Stimulated activated CD4-positive, alpha-beta T cell treated with anti-CD3 and anti-CD28 coated beads, Interleukin-1b, Interleukin-23, amount 100 ng/mL, for 1 hour (primary cell): ENCODE data around the gene RTEL1.
"Not testable (repeated sequence)": the region's sequence is repeated elsewhere in the genome, so short reads cannot be mapped to it uniquely, and the experiment has no call there.

ENCODE experiments used
- DNase-seq, 2 donors: peaks; one replicate each; pipeline ENCODE4 v3.0.0-alpha.2; 2020; ENCODE audit warnings: low read depth in 2 of 2

RTEL1 gene

DNA sequence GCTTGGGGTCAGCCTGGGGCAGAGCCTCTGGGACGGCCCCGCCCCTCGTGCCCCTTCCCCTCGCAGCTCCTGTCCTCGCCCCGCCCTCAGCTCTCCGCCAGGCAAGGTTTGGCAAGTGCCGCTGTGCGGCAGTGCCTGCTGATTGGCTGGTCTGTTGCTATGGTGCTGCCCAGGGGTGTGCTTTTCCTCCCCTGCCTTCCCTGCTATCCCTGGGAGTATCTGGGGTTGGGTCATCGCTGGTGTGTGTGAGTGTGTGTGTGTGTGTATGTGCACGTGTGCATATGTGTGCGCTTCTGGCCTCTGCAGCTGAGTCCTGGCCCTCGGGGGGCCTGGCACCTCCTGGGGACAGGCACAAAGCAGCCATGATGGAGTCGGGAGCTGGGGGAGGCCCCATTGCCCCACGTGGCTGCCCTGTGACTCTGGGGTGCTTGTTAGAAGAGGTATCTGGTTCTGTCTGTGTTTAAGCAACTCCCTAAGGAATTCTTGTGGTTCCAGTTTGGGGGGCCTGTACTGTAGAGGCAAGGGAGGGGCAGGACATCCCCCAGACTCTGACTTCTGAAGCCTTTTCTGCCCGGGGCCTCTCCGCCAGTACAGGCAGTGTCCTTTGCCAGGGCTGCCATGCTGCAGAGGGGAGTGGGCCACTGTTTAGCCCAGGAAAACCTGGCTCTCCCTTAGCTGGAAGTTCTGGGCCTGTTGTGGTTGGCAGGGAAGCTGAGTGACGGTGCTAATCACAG is 6.9 kb downstream of the RTEL1 start:
- no peak for DNase-seq

DNA sequence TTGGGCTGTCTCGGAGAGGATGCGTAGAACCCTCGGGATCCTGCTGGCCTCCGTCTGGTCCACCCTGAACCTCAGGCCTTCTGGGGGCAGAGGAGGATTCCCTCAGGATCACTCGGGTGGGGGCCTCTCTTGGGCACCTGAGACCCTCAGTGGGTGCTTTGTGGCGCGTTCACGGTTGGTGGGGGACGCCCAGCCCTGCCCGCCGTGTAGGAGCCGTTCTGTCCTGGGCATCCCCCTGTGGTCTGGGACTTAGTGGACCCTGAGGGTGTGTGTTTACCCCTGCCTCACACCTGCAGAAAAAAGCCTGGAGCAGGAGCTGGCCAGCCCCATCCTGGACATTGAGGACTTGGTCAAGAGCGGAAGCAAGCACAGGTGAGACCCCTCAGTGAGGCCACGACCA is 7.6 kb downstream of the RTEL1 start:
- no peak for DNase-seq

DNA sequence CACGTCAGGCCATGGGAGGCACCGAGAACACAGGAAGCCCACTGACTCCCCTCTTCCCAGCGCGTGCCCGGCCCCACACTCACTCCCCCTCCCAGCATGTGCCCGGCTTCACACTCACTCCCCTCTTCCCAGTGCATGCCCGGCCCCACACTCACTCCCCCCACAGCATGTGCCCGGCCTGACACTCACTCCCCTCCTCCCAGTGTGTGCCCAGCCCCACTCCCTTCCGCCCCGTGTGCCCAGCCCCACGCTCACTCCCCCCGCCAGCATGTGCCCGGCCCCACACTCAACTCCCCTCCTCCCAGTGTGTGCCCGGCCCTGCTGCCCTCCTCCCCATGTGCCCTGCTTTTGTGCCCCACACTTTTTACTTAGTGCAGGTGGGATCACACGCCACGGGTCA is 9.7 kb downstream of the RTEL1 start:
- DNase-seq, result no peak

DNA sequence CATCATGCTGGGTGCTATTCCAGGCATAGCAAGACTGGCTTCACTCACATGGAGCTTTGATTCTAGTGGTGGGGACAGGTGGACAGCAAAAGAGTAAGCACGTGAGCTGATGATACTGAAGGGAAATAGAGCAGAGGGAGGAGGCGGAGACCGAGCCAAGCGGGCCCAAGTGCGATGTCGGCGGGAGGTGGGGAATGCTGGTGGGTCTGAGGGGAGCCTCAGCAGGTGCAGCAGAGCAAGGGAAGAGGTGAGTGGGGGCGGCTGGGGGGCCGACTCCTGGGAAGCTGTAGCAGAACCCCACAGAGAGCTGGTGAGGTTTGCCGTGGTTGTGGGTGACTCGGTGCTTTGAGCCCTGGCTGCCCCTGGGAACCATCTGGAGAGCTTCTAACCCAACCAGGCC is 10.2 kb downstream of the RTEL1 start:
- no peak for DNase-seq

DNA sequence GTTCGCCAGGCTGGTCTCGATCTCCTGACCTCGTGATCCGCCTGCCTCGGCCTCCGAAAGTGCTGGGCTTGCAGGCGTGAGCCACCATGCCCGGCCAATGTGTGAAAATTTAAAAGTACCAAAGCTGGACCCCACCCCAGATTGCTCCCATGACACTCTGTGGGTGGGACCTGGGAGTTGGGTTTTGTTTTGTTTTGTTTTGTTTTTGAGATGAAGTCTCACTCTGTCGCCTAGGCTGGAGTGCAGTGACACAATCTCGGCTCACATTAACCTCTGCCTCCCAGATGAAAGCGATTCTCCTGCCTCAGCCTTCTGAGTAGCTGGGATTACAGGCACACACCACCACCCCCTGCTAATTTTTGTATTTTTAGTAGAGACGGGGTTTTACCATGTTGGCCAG is 13.6 kb downstream of the RTEL1 start:
- DNase-seq, result not testable (repeated sequence)

GRCh38 chr20:63672666-63673065 is 14.6 kb downstream of the RTEL1 start:
- DNase-seq, result no peak

DNA sequence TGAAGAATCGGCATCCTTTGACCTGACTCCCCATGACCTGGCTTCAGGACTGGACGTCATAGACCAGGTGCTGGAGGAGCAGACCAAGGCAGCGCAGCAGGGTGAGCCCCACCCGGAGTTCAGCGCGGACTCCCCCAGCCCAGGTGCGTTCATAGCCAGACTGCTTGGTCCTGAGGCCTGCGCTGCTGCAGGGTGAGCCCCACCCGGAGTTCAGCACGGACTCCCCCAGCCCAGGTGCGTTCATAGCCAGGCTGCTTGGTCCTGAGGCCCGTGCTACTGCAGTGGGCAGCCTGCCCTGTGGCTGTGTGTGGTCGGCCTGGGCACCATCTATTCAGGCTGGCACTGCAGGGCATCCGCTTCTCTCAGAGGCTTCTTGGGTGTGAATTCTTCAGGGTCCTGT is 15.8 kb downstream of the RTEL1 start:
- no peak for DNase-seq

- DNase-seq, result no peak
Measured at GRCh38 chr20:63675681-63676368, 17.7 kb downstream of the RTEL1 start.

GRCh38 chr20:63678071-63678470 is 20.0 kb downstream of the RTEL1 start:
- DNase-seq, result no peak

DNA sequence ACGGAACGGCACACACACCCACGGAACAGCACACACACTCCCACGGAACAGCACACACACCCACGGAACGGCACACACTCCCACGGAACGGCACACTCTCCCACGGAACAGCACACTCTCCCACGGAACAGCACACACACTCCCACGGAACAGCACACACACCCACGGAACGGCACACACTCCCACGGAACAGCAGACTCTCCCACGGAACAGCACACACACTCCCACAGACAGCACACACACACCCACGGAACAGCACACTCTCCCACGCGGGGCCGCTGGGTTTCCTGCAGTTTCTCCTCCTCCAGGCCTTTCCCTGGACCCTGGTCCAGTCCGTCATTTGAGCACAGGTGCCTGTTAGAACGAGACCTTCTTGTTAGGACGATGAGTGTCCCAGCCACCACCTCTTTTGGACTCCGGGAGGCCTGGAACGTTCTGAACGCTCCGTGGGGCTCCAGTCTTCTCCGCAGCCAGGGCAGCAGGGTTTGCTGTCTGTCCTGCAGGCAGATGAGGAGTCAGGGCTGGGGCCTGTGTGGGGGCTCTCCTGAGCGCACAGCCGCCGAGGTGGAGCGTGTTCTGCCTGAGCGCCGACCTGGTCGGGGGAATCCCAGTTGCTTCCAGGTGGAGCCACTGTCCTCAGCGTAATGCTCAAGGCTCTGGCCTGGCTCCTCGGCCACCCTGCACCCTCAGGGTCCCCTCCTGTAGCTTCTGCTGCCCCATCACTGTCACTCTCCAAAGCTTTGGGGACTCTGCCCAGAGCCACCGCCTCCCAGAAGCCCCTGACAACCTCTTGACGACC is 20.8 kb downstream of the RTEL1 start:
- no peak for DNase-seq

GRCh38 chr20:63679799-63680305 is 21.7 kb downstream of the RTEL1 start:
- DNase-seq, result no peak

- no peak for DNase-seq
Measured at GRCh38 chr20:63680427-63680826, 22.3 kb downstream of the RTEL1 start.

GRCh38 chr20:63680857-63681608 is 22.9 kb downstream of the RTEL1 start:
- DNase-seq, result no peak

DNA sequence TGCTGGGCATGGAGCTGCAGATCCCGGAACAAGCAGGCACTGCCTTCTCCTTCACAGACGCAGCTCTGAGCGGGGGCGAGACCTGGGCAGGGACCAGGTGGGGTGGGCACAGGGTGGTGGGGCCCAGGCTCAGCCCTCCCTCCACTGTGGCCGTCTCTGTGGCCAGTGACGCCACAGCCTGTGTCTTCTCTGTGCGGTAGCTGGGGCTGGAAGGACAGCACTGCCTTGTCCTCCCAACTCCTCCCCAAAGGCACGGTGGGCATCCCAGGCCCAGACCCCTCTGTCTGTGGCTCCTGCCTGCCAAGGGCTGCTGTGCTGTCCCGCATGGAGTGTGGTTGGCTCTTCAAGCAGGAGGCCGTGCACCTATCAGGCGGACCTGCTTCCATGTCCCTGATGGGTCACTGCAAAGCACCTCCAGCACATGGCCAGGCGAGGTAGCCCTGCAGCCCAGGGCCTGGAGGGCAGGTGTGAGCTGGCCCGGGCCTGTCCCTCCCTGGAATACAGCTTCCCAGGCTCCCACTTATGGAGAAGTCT is 23.6 kb downstream of the RTEL1 start:
- DNase-seq, result no peak

DNA sequence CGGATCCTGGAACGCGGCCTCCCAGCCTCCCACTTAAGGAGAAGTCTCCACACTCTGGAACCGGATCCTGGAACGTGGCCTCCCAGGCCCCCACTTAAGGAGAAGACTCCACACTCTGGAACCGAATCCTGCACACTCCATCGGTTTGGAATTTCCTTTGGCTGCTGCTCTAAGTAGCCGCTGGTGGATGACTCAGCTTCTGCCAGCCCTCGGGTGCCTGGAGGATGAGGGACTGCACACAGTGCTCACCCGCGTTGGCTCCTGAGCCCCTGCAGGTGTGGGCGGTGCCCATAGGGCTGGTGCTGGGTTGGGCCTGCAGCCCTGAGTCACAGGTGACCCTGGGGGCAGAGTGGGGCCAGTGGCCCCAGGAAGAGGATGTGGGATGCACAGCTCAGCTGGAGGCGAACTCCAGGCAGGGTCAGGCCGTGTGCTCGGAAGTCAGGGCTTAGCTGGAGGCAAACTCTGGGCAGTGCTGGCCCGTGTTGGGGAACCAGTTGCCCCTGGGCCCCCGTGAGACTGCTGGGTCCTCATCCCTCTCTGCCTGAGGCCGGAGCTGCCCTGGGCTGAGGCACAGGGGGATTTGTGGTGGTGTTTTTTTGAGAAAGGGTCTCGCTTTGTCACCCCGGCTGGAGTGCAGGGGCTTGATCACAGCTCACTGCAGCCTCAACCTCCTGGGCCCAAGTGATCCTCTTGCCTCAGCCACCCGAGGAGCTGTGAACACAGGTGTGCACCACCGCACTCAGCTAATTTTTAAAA is 24.4 kb downstream of the RTEL1 start:
- no peak for DNase-seq

DNA sequence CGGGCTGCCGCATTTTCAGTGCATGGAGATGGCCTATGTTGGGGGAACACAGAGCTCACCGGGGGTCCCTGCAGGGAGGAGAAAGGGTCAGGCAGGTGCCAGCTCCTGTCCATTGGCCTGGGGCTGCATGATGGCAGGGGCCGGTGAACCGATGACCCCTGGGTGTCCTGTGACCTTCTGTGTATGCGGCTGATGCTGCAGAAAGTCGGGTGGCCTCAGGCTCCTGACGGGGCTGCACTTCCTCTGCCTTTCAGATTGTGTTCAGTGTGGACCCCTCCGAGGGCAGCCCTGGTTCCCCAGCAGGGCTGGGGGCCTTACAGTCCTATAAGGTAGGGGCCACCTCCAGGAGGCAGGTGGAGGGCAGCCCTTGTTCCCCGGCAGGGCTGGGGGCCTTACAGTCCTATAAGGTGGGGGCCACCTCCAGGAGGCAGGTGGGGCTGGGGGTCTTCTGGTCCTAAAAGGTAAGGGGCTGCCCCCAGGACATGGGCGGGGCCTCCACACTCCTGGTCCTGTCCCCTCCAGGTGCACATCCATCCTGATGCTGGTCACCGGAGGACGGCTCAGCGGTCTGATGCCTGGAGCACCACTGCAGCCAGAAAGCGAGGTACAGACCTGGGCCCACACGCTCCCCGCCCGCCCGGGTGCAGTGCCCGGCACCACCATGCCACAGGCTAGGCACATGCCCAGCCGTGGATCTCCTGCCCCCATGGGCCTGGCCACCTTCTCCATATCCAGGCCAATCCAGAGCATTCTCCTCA is 27.3 kb downstream of the RTEL1 start:
- no peak for DNase-seq

- no peak for DNase-seq
Measured at GRCh38 chr20:63686094-63686491, 28.0 kb downstream of the RTEL1 start.

GRCh38 chr20:63686492-63687321 is 28.6 kb downstream of the RTEL1 start:
- peak in 1 of 2 donors; percentile 35 for DNase-seq
